GM21447 (cell line): ENCODE results near the gene TMEM38A.

Experiments used
- ATAC-seq: cut with Tn5 transposase; IDR thresholded peaks from one replicate; pipeline ENCODE4 v1.9.1; 2021; ENCODE audit not compliant: unreplicated experiment

TMEM38A gene

GRCh38 chr19:16660763-16661479 is at the start of gene TMEM38A:
TSS of gene TMEM38A (plus strand) at chr19:16661139. CDS start at chr19:16661218, 79 bp downstream.
- peak; percentile 23 for ATAC-seq

- ATAC-seq = no peak
Observed at GRCh38 chr19:16612636-16613035, 48.3 kb upstream of the TMEM38A start.

- ATAC-seq = no peak
Observed at GRCh38 chr19:16613841-16614240, 47.1 kb upstream of the TMEM38A start.

- no peak for ATAC-seq
Observed at GRCh38 chr19:16614941-16615340, 46.0 kb upstream of the TMEM38A start.

GRCh38 chr19:16615808-16616207 is 45.1 kb upstream of the TMEM38A start:
- ATAC-seq = no peak

- ATAC-seq = no peak
Observed at GRCh38 chr19:16618248-16618647, 42.7 kb upstream of the TMEM38A start.

GRCh38 chr19:16619457-16619856 is 41.5 kb upstream of the TMEM38A start:
- ATAC-seq = no peak

GRCh38 chr19:16620018-16620417 is 40.9 kb upstream of the TMEM38A start:
- no peak for ATAC-seq

- no peak for ATAC-seq
Observed at GRCh38 chr19:16620584-16620983, 40.4 kb upstream of the TMEM38A start.

GRCh38 chr19:16621165-16621800 is 39.7 kb upstream of the TMEM38A start:
- ATAC-seq = no peak

GRCh38 chr19:16623066-16623465 is 37.9 kb upstream of the TMEM38A start:
- no peak for ATAC-seq

- ATAC-seq = no peak
Observed at GRCh38 chr19:16623576-16623975, 37.4 kb upstream of the TMEM38A start.

GRCh38 chr19:16624236-16624635 is 36.7 kb upstream of the TMEM38A start:
- ATAC-seq = no peak

- no peak for ATAC-seq
Observed at GRCh38 chr19:16625163-16625958, 35.6 kb upstream of the TMEM38A start.

- no peak for ATAC-seq
Observed at GRCh38 chr19:16626796-16627192, 34.1 kb upstream of the TMEM38A start.

- peak; percentile 2 for ATAC-seq
Observed at GRCh38 chr19:16627193-16627927, 33.6 kb upstream of the TMEM38A start.

- no peak for ATAC-seq
Observed at GRCh38 chr19:16627928-16628182, 33.1 kb upstream of the TMEM38A start.

GRCh38 chr19:16628183-16628983 is 32.6 kb upstream of the TMEM38A start, which contains the start of gene MED26:
TSS of gene MED26 (minus strand) at chr19:16628204. CDS start at chr19:16627943, 261 bp downstream.
- ATAC-seq = peak; percentile 77

GRCh38 chr19:16628984-16629691 is 31.8 kb upstream of the TMEM38A start:
- ATAC-seq = no peak

GRCh38 chr19:16631465-16631864 is 29.5 kb upstream of the TMEM38A start:
- no peak for ATAC-seq
